NT2/D1 (cell line): ENCODE measurements around the gene MEOX1.

Experiments used
- DNase-seq: peaks from one replicate; pipeline ENCODE4 v3.0.0-alpha.2; 2011; ENCODE audit warnings: low read depth, low spot score
- H3K27me3 ChIP-seq: 2 replicates; pipeline ENCODE4 v1.6.0; 2011; ENCODE audit warnings: mild to moderate bottlenecking; ENCODE audit not compliant: insufficient read length, insufficient read depth
- H3K36me3 ChIP-seq: 2 replicates; pipeline ENCODE4 v1.6.1; 2011; ENCODE audit warnings: mild to moderate bottlenecking, low read length, mixed read lengths; ENCODE audit not compliant: insufficient read depth, insufficient read length
- H3K4me1 ChIP-seq: 2 replicates; pipeline ENCODE4 v1.5.1; 2011; ENCODE audit not compliant: insufficient read depth, insufficient read length
- H3K4me3 ChIP-seq: 2 replicates; pipeline ENCODE4 v1.5.1; 2011; ENCODE audit warnings: low read depth; ENCODE audit not compliant: insufficient read length
- H3K9ac ChIP-seq: 2 replicates; pipeline ENCODE4 v1.6.0; 2011; ENCODE audit warnings: low read depth; ENCODE audit not compliant: insufficient read length
- H3K9me3 ChIP-seq: 2 replicates; pipeline ENCODE4 v1.5.1; 2011; ENCODE audit warnings: mild to moderate bottlenecking, low read length; ENCODE audit not compliant: insufficient read depth
- SUZ12 ChIP-seq: IDR thresholded peaks from 2 replicates; pipeline ENCODE4 v1.6.1; 2011; ENCODE audit not compliant: insufficient read length, insufficient read depth; ENCODE audit errors: extremely low read depth
- YY1 ChIP-seq: IDR thresholded peaks from 2 replicates; pipeline ENCODE4 v1.6.1; 2011; ENCODE audit not compliant: insufficient read length, insufficient read depth
- ZNF274 ChIP-seq: IDR thresholded peaks from 2 replicates; pipeline ENCODE4 v1.6.1; 2011; ENCODE audit warnings: mild to moderate bottlenecking, low read depth, low read length

The MEOX1 gene

DNA sequence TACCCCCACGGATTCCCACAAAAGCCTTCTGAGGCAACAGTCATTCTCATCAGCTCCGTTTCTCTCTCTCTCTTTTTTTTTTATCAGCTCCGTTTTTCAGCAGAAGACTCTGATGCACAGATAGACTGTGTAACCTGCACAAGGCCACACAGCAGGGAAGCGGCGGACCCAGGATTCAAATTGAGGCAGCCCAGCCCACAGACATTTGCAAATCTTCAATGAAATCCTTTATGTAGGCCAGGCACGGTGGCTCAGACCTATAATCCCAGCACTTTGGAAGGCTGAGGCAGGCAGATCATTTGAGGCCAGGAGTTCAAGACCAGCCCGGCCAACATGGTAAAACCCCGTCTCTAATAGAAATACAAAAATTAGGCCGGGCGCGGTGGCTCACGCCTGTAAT is 2.4 kb upstream of the MEOX1 start:
- Histone ChIP-seq H3K9me3 (no peaks in the 10 kb centered on the region), H3K27me3 (no peaks in the 10 kb centered on the region), H3K4me3 (no peak overlapping the region), H3K4me1 (peaks cover 18% of the 10 kb centered on the region), H3K36me3 (no peaks in the 10 kb centered on the region), H3K9ac (no peak overlapping the region)
- no peak for DNase-seq
- no peak for TF ChIP-seq SUZ12
- no peak for TF ChIP-seq ZNF274
- no peak for TF ChIP-seq YY1

DNA sequence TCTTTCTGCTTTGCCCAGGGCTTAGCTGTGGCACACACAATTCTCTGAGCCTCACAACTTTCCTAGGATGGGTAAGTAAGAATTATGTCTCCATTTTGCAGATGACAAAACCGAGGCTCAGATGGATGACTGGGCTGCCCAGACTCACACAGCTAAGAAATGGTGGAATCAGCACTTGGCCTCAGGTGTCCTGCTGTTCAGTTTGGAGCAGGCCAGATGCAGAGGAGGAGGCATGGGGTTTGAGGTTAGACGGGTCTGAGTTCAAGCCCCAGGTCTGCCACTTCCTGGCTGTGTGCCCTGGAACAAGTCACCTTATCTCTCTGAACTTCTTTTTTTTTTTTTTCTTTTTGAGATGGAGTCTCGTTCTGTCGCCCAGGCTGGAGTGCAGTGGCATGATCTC is 1.7 kb upstream of the MEOX1 start:
- Histone ChIP-seq H3K36me3 (no peaks in the 10 kb centered on the region), H3K4me3 (no peak overlapping the region), H3K9me3 (no peaks in the 10 kb centered on the region), H3K27me3 (no peaks in the 10 kb centered on the region), H3K4me1 (peaks cover 23% of the 10 kb centered on the region), H3K9ac (no peak overlapping the region)
- DNase-seq: no peak
- TF ChIP-seq SUZ12: no peak
- no peak for TF ChIP-seq ZNF274
- no peak for TF ChIP-seq YY1

DNA sequence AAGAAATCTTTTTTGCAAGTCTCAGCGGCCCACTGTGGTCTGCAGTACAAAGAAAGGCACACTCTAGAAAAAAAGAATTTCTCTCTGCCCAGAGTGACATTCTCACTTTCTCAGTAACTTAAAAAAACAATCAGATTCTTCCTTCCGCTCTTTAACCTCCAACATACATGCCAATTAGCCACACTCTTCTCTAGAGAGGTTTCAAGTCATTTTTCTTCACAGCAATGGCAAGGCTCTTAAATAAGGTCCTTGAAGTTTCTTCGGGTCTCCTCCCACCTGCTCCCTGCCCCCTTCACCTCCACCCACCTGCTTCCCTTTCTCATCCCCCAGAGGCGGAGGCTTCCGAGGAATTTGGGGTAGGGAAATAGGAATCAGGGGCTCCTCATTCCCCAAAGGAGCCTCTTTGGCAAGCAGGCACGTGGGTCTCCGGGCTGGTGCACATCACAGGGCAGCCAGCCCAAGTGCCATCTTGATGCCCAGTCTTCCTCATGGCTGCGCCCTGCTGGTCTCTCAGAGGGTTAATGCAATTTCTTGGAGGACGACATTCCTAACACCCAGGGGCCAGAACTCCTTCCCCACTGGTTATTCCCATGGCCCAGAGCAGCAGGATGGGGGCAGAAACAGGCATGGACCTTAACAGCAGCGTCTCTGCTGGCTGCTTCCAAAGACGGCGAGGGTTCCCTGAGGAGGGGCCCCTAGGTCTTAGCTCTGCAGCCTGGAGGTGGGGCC is 855 bp upstream of the MEOX1 start:
- no peak for DNase-seq
- Histone ChIP-seq H3K4me3 (no peak overlapping the region), H3K27me3 (no peaks in the 10 kb centered on the region), H3K9me3 (no peaks in the 10 kb centered on the region), H3K9ac (no peak overlapping the region), H3K4me1 (peaks cover 23% of the 10 kb centered on the region), H3K36me3 (no peaks in the 10 kb centered on the region)
- TF ChIP-seq ZNF274: no peak
- TF ChIP-seq SUZ12: no peak
- TF ChIP-seq YY1: no peak

DNA sequence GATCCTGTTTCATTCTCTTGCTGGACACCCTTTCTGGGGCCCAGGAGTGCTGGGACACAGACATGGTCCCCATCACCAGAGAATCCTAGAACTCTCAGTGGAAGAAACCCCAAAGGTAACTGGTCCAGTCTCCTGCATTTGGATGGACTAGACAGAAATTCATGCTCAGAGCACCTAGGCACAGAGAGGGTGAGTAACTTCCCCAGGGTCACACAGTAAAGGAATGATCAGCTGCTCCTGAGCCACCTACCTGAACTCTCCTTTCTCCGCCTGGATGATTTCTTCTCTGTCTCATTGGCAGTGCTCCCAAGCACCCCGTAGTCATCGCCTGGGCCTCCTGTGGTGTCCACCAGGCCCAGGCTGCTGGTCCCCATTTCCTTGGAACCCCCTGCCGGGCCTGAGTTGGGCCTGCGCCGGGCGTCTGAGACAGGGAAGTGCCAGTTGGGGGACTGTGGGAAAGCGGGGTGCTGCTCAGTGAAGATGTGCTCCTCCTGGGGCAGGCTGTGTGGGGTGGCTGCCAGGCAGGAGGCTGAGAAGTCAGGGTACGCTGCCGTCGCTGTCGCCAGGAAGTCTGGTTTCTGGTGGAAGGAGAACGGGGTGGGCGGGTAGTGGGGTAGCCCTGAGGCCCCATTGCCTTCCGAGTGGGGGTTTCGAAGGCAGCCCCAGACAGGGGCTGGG is 767 bp downstream of the MEOX1 start:
- Histone ChIP-seq H3K27me3 (no peaks in the 10 kb centered on the region), H3K4me1 (peaks cover 23% of the 10 kb centered on the region), H3K36me3 (no peaks in the 10 kb centered on the region), H3K4me3 (no peak overlapping the region), H3K9ac (no peak overlapping the region), H3K9me3 (no peaks in the 10 kb centered on the region)
- DNase-seq: no peak
- TF ChIP-seq SUZ12 (no peak), YY1 (no peak), ZNF274 (no peak)

DNA sequence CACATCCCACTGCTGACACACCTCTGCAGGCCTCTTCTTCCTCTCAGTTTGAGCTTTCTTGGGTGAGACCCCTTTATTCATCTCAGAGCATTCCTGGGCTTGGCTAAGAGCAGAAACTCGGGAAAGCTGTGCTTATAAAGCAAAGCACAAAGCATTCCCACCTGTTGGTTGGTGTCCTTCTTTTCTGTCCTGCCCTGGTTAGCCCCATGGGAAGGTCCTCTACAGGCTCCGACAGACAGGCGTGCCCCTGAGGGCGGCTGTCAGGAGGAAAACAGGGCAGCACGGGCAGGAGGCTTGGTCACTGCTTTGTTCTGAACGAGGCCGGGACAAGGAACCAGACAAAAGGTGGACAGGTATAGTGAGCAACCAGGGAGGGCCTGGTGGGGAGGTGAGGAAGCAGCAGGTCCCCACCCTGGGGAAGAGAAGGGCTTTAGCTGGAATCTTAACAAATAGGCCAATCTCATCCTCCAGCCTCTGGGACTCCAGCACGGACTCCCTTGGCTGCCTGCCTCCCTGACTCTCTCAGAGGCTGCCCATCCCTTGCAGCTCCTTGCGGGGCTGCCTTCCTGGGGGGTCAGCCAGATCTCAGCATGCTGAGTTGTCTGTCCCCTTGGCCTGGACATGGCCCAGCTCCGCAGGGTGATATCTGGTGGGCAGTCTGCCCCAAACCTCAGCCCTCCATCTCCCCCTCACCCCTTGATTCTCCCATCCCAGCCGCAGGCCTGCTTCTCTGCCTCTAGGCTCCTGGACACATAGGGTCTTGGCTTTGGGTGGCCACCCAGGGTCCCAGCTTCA is 1.7 kb downstream of the MEOX1 start:
- Histone ChIP-seq H3K9me3 (no peaks in the 10 kb centered on the region), H3K36me3 (no peaks in the 10 kb centered on the region), H3K4me1 (peaks cover 20% of the 10 kb centered on the region), H3K9ac (peak overlapping the region; percentile 38), H3K4me3 (no peak overlapping the region), H3K27me3 (no peaks in the 10 kb centered on the region)
- DNase-seq: no peak
- TF ChIP-seq ZNF274 (no peak), YY1 (no peak), SUZ12 (no peak)

DNA sequence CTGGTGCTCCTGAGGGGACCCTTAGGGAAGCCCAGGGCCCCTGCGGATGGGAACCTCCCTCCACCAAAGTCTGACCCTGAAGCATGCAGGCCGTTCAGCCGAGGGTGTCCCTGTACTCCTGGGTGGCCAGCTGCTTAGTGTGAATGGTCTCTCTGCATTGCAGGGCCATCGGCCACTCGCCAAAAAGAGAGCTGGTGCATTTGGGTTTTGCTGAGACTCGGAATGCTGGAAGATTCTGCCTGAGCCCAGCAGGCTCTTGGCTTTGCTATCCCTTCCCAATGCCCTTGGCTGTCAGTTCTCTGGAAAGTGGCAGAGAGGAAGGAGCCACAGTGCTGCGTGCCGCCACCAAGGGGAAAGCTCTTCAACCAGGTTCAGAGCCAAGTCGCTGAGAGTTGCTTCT is 2.8 kb downstream of the MEOX1 start:
- no peaks in the 10 kb centered on the region for H3K36me3 ChIP-seq
- H3K4me3 ChIP-seq: no peak overlapping the region
- DNase-seq: no peak
- peaks cover 20% of the 10 kb centered on the region for H3K4me1 ChIP-seq
- H3K27me3 ChIP-seq: no peaks in the 10 kb centered on the region
- peak overlapping the region; percentile 28 for H3K9ac ChIP-seq
- TF ChIP-seq SUZ12: no peak
- TF ChIP-seq ZNF274: no peak
- no peak for TF ChIP-seq YY1
- no peaks in the 10 kb centered on the region for H3K9me3 ChIP-seq
